ENCODE data around the gene BTNL9. TPM values are rescaled to one million over a fixed set of nuclear protein-coding genes. Genes with fewer than 3 reads are reported as not detected.

Gene BTNL9
- total RNA-seq, 4 donors from 2014 or later = 42.0 to 649 (median 160) TPM

DNA sequence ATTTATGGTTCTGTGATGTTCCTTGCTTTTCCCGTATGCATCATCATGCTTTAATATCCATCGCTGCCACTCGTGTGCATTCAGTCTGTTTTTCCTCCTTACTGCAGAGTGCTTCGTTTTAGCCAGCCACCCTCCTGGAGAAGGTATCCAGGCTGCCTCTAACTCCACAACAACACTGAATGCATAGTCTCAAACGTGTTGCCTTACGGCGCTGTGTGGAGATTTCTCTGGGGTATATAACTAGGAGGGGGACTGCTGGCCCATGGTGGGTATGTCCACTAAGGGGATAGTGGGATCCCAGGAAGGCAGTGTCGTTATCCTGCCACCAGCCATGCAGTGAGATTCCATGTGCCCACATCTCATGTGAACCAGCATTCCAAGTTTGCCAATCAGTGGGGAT lies 16.4 kb downstream of the BTNL9 start:
- no peak for ATAC-seq (ENCODE audit: low FRiP score)
- TF ChIP-seq, protein P1, sequence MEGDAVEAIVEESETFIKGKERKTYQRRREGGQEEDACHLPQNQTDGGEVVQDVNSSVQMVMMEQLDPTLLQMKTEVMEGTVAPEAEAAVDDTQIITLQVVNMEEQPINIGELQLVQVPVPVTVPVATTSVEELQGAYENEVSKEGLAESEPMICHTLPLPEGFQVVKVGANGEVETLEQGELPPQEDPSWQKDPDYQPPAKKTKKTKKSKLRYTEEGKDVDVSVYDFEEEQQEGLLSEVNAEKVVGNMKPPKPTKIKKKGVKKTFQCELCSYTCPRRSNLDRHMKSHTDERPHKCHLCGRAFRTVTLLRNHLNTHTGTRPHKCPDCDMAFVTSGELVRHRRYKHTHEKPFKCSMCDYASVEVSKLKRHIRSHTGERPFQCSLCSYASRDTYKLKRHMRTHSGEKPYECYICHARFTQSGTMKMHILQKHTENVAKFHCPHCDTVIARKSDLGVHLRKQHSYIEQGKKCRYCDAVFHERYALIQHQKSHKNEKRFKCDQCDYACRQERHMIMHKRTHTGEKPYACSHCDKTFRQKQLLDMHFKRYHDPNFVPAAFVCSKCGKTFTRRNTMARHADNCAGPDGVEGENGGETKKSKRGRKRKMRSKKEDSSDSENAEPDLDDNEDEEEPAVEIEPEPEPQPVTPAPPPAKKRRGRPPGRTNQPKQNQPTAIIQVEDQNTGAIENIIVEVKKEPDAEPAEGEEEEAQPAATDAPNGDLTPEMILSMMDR (IDR thresholded peaks at IDR 0.05) = no peak

DNA sequence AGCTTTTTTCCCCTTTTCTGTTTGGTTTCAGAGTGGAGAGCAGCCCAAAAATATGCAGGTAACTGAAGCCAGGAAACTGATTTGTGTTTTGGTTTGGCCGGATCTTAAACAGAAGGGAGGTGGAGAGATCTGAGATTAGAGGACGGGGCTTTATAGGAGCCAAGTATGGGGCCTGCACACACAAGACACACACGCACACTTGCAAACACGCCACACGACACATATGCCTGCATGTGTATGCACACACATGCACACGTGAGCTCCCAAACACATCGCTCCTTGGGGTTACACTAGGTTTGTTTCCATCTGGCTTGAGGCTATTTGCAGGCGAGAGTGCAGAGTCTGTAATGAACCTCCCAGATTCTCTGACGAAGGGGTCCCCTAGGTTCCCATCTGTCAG lies 18.3 kb downstream of the BTNL9 start:
- TF ChIP-seq, protein P1 (IDR thresholded peaks at IDR 0.05) = no peak
- DNase-seq (ENCODE audit: low spot score) (no peak), ATAC-seq (ENCODE audit: low FRiP score) (no peak)

More for the DNA sequence above, 16.4 kb downstream of the BTNL9 start:
- DNase-seq (ENCODE audit: low spot score) = no peak

DNA sequence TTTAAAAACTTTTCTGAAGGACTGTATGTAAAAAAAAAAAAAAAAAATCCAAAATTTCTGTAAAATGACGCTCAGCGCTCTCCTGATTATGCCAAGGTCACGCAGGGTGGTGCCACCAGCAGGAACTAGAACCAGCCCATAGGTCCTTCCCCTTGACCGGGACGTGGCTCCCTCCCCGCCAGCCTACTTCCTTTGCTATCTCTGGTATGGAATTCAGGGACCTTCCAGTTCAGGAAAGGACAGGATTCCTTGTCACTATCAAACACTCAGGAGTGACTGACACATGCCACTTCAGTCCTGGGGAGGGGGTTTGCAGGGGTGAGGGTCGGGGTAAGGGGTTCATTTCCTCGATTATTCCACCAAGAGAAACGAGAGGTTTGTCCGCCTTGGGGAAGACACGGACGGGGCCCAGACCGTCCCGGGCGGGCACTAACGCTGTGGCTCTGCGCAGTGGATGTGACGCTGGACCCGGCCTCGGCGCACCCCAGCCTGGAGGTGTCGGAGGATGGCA lies 18.8 kb downstream of the BTNL9 start:
- DNase-seq (ENCODE audit: low spot score) (no peak), ATAC-seq (ENCODE audit: low FRiP score) (no peak)
- TF ChIP-seq, protein P1 (IDR thresholded peaks at IDR 0.05) = no peak

DNA sequence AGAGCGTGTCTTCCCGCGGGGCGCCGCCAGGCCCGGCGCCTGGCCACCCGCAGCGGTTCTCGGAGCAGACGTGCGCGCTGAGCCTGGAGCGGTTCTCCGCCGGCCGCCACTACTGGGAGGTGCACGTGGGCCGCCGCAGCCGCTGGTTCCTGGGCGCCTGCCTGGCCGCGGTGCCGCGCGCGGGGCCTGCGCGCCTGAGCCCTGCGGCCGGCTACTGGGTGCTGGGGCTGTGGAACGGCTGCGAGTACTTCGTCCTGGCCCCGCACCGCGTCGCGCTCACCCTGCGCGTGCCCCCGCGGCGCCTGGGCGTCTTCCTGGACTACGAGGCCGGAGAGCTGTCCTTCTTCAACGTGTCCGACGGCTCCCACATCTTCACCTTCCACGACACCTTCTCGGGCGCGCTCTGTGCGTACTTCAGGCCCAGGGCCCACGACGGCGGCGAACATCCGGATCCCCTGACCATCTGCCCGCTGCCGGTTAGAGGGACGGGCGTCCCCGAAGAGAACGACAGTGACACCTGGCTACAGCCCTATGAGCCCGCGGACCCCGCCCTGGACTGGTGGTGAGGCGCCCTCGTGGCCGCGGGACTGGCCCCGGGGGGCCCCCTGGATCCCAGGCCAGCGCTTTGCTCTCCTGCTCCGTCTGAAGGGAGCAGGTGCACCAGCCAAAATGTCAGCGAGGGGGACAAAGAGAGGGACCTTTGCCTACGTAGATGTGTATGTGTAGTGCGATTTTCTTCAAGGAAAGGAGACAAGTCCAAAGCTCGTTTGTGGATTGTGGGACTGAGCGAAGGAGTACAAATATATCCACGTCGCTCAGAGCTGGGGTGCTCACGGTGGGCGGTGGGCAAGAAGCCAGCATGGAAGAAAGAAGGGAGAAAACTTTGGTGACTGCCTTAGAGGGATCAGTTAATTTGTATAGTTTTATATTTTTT lies 19.5 kb downstream of the BTNL9 start:
- DNase-seq (ENCODE audit: low spot score) = no peak
- ATAC-seq (ENCODE audit: low FRiP score) = no peak
- TF ChIP-seq, protein P1 (IDR thresholded peaks at IDR 0.05) = no peak

DNA sequence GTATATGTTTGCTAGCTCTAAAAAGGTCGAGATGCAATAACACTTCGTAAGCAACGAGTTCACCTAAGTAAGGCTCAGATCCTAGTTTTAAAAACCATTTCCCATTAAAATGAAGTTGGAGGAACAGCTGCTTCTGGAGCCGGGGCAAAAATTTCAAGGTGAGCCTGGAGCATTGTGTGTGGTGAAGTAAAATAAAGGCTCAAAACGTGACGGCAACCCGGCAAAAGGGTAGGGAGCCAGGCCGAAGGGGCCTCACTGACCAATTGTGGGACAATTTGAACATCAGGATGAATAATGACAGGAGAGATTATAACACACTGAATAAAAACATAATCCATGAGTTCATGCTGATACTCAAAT lies 20.1 kb downstream of the BTNL9 start:
- DNase-seq (ENCODE audit: low spot score) (no peak), ATAC-seq (ENCODE audit: low FRiP score) (no peak)
- TF ChIP-seq, protein P1 (IDR thresholded peaks at IDR 0.05) = no peak

DNA sequence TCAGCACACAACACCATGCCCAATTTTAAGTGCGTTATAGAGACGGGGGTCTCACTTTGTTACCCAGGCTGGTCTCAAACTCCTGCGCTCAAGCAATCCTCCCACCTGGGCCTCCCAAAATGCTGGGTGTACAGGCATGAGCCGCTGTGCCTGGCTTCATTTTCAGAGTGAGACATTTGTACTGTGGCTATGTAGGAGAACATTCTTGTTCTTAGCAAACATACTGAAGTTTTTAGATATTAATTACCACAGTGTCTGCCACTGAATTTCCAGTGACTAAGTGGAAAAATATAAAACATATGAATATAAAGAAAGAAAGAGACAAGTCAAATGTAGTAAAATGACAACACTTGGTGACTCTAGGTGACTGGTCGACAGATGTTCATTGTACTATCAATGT lies 20.9 kb downstream of the BTNL9 start:
- TF ChIP-seq, protein P1 (IDR thresholded peaks at IDR 0.05) = no peak
- DNase-seq (ENCODE audit: low spot score) (no peak), ATAC-seq (ENCODE audit: low FRiP score) (no peak)

DNA sequence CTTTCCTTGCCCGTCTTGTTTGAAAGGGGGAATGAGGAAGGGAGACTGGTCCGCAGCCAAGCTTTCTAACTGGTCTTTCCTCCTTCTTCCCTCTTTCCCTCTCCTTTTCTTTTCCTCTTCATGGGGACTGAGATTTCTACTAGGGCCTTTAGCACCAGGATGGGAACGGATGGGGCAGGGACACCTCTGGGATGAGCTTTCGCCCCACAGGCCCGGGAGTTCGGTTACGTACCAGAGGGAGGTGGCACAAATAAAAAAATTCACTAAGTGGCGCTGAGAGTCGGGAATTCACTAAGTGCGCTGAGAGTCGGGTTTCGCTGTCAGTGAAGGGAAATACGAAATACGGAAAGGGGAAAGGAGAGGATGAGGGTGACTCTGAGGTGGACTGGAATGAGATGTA lies 21.6 kb downstream of the BTNL9 start:
- TF ChIP-seq, protein P1 (IDR thresholded peaks at IDR 0.05) = no peak
- ATAC-seq (ENCODE audit: low FRiP score) (no peak), DNase-seq (ENCODE audit: low spot score) (no peak)

Data from omental fat pad (tissue), 4 donors.